ENCODE data around the gene MGAT3. TPM values are rescaled to one million over a fixed set of nuclear protein-coding genes. Genes with fewer than 3 reads are reported as not detected.
A peak's percentile ranks its signal among the peaks of the same experiment; 100 is the strongest.

MGAT3 gene
- total RNA-seq, 1 experiment from 2014 or later = 5.0 TPM

DNA sequence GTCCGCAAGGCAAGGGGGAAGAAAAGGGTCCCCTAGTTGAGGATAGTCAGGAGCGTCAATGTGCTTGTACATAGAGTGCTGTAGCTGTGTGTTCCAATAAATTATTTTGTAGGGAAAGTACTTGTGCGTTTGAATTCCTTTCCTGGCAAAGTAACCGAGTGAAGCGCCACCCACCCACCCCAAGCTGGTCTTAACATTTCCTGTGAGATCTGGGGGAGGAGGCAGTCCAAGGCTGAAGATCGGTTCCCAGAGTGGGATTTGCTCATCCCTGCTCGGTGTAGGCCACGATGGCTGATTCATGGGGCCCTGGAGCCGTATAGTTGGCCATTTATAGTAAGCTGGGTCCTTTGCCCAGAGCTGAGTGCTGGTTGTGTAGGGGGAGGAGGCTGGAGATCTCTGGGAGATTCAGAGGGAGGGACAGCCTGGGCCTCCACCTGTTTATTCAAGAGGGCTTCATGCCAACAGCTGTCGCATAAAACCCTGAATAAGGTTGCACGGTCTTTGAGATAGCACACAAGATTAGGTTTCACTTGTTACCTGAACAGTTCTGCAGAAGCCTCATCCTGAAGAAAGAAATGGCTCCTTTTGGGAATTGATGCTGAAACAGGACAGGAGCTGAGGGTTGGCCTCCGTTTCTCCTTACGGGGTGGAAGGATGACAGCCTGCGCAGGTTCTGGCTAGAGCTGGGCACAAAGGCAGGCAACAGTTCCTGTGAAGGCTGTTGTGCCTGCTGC lies 65.9 kb downstream of the MGAT3 start:
- DNase-seq = no peak
- peaks cover 9% of the 10 kb centered on the region for H4K20me1 ChIP-seq (ENCODE audit: control insufficient read depth, insufficient read depth, insufficient read length)

More for the DNA sequence above, 65.9 kb downstream of the MGAT3 start:
- Histone ChIP-seq H2BK5ac (ENCODE audit: insufficient read length, low read length) (no peak overlapping the region), H3K14ac (ENCODE audit: insufficient read depth, low read length) (no peak overlapping the region), H3K23ac (ENCODE audit: insufficient read length, low read depth, low read length) (no peak overlapping the region), H3K56ac (ENCODE audit: insufficient read length, low read depth, low read length) (no peak overlapping the region), H3K4ac (ENCODE audit: low read depth, low read length) (no peak overlapping the region), H4K5ac (ENCODE audit: insufficient read length, low read depth, low read length) (no peak overlapping the region), H4K8ac (replicated peaks; ENCODE audit: insufficient read length, low read depth, low read length) (no peak overlapping the region), H3K4me1 (ENCODE audit: insufficient read depth, low read length) (no peaks in the 10 kb centered on the region; the same call in 1 of the 2 replicates), H3K27ac (ENCODE audit: insufficient read length, low read depth, low read length) (no peak overlapping the region), H3K79me1 (ENCODE audit: insufficient read depth, low read depth, low read length, poor library complexity, severe bottlenecking) (no peaks in the 10 kb centered on the region), H2AFZ (ENCODE audit: low read length) (no peak overlapping the region), H3T11ph (ENCODE audit: low read length) (no peak overlapping the region), H3K18ac (ENCODE audit: insufficient read length, low read depth, low read length) (no peak overlapping the region), H4K91ac (ENCODE audit: insufficient read length, low read depth, low read length) (no peak overlapping the region), H3K9ac (ENCODE audit: extremely low read depth, insufficient read length, low read length) (no peak overlapping the region), H3K23me2 (ENCODE audit: insufficient read length, low read depth, low read length, poor library complexity, severe bottlenecking) (peaks cover 13% of the 10 kb centered on the region), H2BK15ac (ENCODE audit: low read depth, low read length) (no peak overlapping the region), H2AK5ac (ENCODE audit: insufficient read length, low read length) (no peak overlapping the region), H3K79me2 (ENCODE audit: insufficient read depth, low read length) (peaks cover 8% of the 10 kb centered on the region; the same call in 1 of the 2 replicates), H3K4me2 (ENCODE audit: insufficient read depth, insufficient read length, low read length) (peak overlapping the region; percentile 52), H2BK120ac (ENCODE audit: low read depth, low read length, poor library complexity, severe bottlenecking) (no peak overlapping the region), H2BK20ac (ENCODE audit: low read depth, low read length, poor library complexity, severe bottlenecking) (no peak overlapping the region), H2BK12ac (ENCODE audit: insufficient read length, low read depth, low read length) (no peak overlapping the region), H3K27me3 (ENCODE audit: insufficient read depth, low read length) (no peaks in the 10 kb centered on the region; the same call in 1 of the 2 replicates), H3K9me3 (ENCODE audit: control insufficient read depth, low read depth, low read length) (no peaks in the 10 kb centered on the region)
- peaks cover 27 to 57% (median 46%) of the 10 kb centered on the region in 3 experiments for H3K36me3 Mint-ChIP-seq (ENCODE audit: insufficient read depth in 1 of 3, low read depth in 3 of 3)
- H3K9me3 Mint-ChIP-seq = peaks cover 0 to 2% of the 10 kb centered on the region in 2 experiments; a peak in 3 of 5 replicates
- TF ChIP-seq, protein P1, sequence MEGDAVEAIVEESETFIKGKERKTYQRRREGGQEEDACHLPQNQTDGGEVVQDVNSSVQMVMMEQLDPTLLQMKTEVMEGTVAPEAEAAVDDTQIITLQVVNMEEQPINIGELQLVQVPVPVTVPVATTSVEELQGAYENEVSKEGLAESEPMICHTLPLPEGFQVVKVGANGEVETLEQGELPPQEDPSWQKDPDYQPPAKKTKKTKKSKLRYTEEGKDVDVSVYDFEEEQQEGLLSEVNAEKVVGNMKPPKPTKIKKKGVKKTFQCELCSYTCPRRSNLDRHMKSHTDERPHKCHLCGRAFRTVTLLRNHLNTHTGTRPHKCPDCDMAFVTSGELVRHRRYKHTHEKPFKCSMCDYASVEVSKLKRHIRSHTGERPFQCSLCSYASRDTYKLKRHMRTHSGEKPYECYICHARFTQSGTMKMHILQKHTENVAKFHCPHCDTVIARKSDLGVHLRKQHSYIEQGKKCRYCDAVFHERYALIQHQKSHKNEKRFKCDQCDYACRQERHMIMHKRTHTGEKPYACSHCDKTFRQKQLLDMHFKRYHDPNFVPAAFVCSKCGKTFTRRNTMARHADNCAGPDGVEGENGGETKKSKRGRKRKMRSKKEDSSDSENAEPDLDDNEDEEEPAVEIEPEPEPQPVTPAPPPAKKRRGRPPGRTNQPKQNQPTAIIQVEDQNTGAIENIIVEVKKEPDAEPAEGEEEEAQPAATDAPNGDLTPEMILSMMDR (conservative IDR thresholded peaks at IDR 0.05) = no peak
- no CpG with 5 or more reads among the region's 14 CpGs for WGBS (ENCODE audit: extremely low coverage, insufficient read length, low lambda C conversion rate)
- peaks cover 29 to 31% of the 10 kb centered on the region in 2 experiments for H3K4me1 Mint-ChIP-seq
- H3K27ac Mint-ChIP-seq = peak overlapping the region; percentile 7 to 100 (median 98); a peak in 6 of 7 replicates
- H3K4me3 Mint-ChIP-seq = peak overlapping the region; percentile 94 to 98
- H3K27me3 Mint-ChIP-seq (ENCODE audit: low read depth) = peaks cover 16% of the 10 kb centered on the region

All from H9 (cell line).